Endometrium (tissue), 2 donors: ENCODE measurements around the gene DUSP8.
"Not testable (repeated sequence)": the region's sequence is repeated elsewhere in the genome, so short reads cannot be mapped to it uniquely, and the experiment has no call there.

Experiments
- FAIRE-seq: peaks from 2 replicates; lab custom pipeline; 2012; peaks lifted over from hg19 to GRCh38; lab: Jason Lieb, UNC
- donor health status: control.
- donor health status: control.

DUSP8 gene

GRCh38 chr11:1572197-1573076, at the start of gene DUSP8:
Gene DUSP8, minus strand, starts transcription at chr11:1572271. Its CDS starts 6,445 bp downstream, at chr11:1565826.
- FAIRE-seq, result no peak

GRCh38 chr11:1619449-1619848, 47.4 kb upstream of the DUSP8 start:
- FAIRE-seq, result no peak

- no peak for FAIRE-seq
These were observed 46.2 kb upstream of the DUSP8 start for GRCh38 chr11:1618231-1618630.

GRCh38 chr11:1608363-1608762, 36.3 kb upstream of the DUSP8 start, which contains the start of gene KRTAP5-3:
Gene KRTAP5-3, minus strand, starts transcription at chr11:1608463. Its CDS starts 78 bp downstream, at chr11:1608385.
- no peak for FAIRE-seq

- not testable (repeated sequence) for FAIRE-seq
These were observed 35.8 kb upstream of the DUSP8 start for GRCh38 chr11:1607901-1608300.

- FAIRE-seq, result not testable (repeated sequence)
These were observed 35.2 kb upstream of the DUSP8 start for GRCh38 chr11:1607156-1607845.

GRCh38 chr11:1605923-1606322, 33.9 kb upstream of the DUSP8 start:
- not testable (repeated sequence) for FAIRE-seq

GRCh38 chr11:1604711-1605110, 32.6 kb upstream of the DUSP8 start:
- no peak for FAIRE-seq

- FAIRE-seq, result no peak
These were observed 32.1 kb upstream of the DUSP8 start for GRCh38 chr11:1604181-1604580.

- FAIRE-seq, result no peak
These were observed 31.6 kb upstream of the DUSP8 start for GRCh38 chr11:1603629-1604028.

GRCh38 chr11:1601663-1602062, 29.6 kb upstream of the DUSP8 start:
- FAIRE-seq, result not testable (repeated sequence)

GRCh38 chr11:1600626-1601025, 28.6 kb upstream of the DUSP8 start:
- FAIRE-seq, result no peak

GRCh38 chr11:1598816-1599215, 26.7 kb upstream of the DUSP8 start:
- FAIRE-seq, result no peak

GRCh38 chr11:1598406-1598805, 26.3 kb upstream of the DUSP8 start:
- FAIRE-seq, result not testable (repeated sequence)

- no peak for FAIRE-seq
These were observed 25.9 kb upstream of the DUSP8 start, which contains the start of gene KRTAP5-2 for GRCh38 chr11:1597994-1598380. Gene KRTAP5-2, minus strand, starts transcription at chr11:1598294. Its CDS starts 44 bp downstream, at chr11:1598250.

- FAIRE-seq, result no peak
These were observed 25.4 kb upstream of the DUSP8 start for GRCh38 chr11:1597331-1597993.

GRCh38 chr11:1596576-1597121, 24.6 kb upstream of the DUSP8 start:
- FAIRE-seq, result not testable (repeated sequence)

- FAIRE-seq, result not testable (repeated sequence)
These were observed 24.0 kb upstream of the DUSP8 start for GRCh38 chr11:1595994-1596575.

GRCh38 chr11:1592628-1593027, 20.6 kb upstream of the DUSP8 start:
- FAIRE-seq, result no peak

GRCh38 chr11:1589996-1590395, 17.9 kb upstream of the DUSP8 start:
- FAIRE-seq, result no peak

GRCh38 chr11:1589191-1589963, 17.3 kb upstream of the DUSP8 start:
- not testable (repeated sequence) for FAIRE-seq
